ENCODE measurements around the gene ARMC6. TPM values are rescaled to one million over a fixed set of nuclear protein-coding genes. Genes with fewer than 3 reads are reported as not detected.

Gene ARMC6
- total RNA-seq, 1 experiment from 2014 or later, result 38.2 TPM

- no peak for DNase-seq (ENCODE audit: low read depth)
Measured at GRCh38 chr19:19054315-19054938, 21.0 kb downstream of the ARMC6 start.

- DNase-seq (ENCODE audit: low read depth), result no peak
Measured at GRCh38 chr19:19054939-19055440, 21.6 kb downstream of the ARMC6 start.

GRCh38 chr19:19055701-19056100, 22.3 kb downstream of the ARMC6 start:
- DNase-seq (ENCODE audit: low read depth), result no peak

- no peak for DNase-seq (ENCODE audit: low read depth)
Measured at GRCh38 chr19:19056636-19057275, 23.4 kb downstream of the ARMC6 start.

DNA sequence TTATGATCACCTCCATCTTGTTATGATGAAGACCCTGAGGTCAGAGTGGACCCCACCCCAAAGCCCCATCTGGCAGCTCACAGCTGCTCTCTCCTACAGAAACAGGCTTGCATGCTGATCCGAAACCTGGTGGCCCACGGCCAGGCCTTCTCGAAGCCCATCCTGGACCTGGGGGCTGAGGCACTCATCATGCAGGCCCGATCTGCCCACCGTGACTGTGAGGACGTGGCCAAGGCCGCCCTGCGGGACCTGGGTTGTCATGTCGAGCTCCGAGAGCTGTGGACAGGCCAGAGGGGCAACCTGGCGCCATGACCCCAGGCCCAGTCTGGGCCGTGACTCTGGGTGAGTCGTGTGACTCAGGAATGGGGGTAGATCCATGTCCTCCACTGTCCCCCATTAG, 23.9 kb downstream of the ARMC6 start:
- DNase-seq (ENCODE audit: low read depth), result no peak

DNA sequence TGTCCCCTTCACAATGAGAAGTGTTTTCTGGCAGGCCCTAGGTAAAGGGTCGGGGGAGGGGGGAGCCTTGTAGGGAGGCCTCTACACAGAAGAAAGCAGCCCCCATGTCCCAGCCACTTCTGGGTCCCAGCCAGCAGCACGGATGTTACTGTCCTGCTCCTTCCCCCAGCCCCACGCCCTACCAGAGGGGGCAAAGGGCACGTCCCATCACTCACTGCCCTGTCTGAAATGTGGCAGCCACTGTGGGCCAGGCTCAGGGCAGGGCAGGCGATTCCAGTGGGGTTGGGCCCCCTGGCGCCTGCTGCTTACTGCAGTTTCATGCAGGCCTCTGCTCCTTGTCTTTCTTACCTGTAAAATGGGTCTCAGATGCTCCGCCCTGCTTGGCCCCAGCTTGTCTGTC, 24.3 kb downstream of the ARMC6 start:
- DNase-seq (ENCODE audit: low read depth), result no peak

GRCh38 chr19:19059018-19059836, 25.8 kb downstream of the ARMC6 start:
- no peak for DNase-seq (ENCODE audit: low read depth)

DNA sequence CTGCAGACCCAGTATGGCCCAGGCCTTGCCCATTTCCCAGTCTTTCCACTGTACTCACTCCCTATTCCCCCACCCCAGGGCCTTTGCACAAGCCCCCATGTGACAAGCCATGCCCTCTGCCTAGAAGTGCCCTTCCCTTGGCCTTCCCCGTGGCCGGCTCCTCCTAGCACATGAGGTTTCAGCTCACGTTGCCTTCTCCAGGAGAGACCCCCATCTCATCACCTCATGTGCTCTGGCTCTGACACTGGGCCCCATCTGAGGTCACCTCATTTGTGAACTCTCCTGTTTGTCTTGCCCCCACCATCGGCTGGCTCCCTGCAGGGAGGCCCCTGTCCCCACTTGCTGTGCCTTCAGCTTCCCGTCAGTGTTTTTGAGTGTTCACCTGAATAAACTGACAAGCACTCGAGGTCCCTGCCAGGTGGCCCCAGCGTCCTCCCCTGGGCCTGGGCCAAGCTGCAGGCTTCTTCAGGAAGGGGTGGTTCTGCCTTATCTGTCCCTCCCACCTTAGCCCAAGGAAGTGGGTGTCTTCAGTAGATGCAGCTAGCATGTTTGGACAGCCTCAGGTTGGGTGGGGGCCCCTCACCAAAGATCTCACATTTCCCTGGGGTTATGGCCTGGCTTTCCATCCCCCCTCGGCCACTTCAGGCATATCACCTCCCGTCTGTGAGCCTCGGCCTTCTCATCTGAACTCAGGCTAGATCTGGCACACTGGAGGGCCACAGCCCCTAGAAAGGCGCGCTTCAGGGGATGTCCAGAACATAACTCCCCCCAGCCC, 26.6 kb downstream of the ARMC6 start:
- no peak for DNase-seq (ENCODE audit: low read depth)

GRCh38 chr19:19061506-19061905, 28.1 kb downstream of the ARMC6 start:
- DNase-seq (ENCODE audit: low read depth), result no peak

- DNase-seq (ENCODE audit: low read depth), result peak; percentile 87
Measured at GRCh38 chr19:19062454-19063182, 29.2 kb downstream of the ARMC6 start.

DNA sequence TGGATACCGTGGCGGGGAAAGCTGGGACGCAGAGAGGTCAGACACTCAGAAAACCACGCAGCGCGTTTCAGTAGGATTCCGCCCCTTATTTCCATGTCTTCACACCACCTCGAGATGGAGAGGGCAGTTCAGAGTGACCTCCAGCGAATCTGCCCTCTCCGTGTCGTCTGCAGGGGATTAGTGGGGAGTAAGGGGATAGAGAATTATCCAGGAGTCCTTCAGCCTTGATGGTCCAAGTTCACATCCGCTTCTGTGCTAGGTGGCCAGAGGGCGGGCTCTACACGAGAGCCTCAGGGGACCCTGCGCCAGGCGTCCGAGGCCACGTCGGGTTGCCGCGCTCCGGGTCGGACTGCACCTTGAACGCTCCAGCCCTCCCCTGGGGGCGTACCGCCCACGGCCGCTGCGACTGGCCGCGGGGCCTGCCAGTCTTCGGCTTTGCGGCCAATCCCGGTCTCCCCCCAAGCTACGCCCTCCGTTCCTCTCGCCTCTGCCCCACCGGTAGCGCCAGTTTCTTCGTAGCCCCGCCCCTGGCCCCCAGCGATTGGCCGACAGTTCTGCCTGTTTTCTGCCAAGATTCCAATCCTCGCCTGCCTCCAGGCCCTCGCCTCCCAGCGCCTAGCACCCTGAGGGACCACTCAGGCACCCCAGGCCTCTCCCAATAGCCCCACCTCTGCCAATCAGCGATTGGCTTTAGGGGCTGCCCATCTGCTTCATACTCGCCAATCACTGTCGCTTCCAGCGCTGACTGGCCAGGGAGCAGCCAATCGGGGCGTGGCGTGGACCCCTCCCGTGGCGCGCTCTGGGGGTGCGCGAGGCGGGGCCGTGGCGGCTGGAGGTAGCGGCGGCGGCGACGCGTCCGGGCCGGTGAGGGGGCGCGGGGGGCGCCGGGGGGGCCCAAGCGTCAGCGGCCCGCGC, 30.0 kb downstream of the ARMC6 start, which contains the start of gene SLC25A42:
Gene SLC25A42 (plus strand): TSS at position 812 of the 915 bp plus-strand sequence. CDS start 32,131 bp downstream, outside the sequence.
- peak; percentile 99 for DNase-seq (ENCODE audit: low read depth)

DNA sequence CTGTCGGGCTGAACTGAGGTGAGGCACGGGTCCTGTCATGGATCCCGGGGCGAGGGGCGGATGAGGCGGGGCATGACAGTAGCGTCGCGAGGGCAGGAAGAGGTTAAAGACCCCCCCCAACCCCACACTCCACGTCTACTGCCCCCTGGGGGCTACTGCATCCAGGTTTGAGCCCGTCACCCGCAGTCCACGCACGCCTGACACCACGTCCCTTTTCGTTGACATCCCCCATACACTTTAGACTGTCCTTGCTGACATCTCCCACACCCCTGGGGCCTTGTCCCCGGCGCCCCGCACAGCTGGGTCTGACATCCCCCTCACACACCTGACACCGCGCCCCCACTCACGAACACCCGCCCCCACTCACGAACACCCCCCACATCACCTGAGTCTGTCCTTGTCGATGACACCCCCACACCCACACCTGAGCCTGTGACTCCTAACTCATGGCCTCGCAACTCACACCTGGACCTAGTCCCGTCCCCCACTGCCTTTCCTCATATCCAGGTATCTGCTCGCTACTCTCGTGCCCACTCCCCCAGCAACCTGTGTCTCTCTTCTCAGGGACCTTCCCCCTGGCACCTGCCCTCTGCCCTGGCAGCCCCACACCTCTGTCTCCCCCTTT, 30.8 kb downstream of the ARMC6 start:
- no peak for DNase-seq (ENCODE audit: low read depth)

GRCh38 chr19:19064811-19065745, 31.7 kb downstream of the ARMC6 start:
- DNase-seq (ENCODE audit: low read depth), result no peak

DNA sequence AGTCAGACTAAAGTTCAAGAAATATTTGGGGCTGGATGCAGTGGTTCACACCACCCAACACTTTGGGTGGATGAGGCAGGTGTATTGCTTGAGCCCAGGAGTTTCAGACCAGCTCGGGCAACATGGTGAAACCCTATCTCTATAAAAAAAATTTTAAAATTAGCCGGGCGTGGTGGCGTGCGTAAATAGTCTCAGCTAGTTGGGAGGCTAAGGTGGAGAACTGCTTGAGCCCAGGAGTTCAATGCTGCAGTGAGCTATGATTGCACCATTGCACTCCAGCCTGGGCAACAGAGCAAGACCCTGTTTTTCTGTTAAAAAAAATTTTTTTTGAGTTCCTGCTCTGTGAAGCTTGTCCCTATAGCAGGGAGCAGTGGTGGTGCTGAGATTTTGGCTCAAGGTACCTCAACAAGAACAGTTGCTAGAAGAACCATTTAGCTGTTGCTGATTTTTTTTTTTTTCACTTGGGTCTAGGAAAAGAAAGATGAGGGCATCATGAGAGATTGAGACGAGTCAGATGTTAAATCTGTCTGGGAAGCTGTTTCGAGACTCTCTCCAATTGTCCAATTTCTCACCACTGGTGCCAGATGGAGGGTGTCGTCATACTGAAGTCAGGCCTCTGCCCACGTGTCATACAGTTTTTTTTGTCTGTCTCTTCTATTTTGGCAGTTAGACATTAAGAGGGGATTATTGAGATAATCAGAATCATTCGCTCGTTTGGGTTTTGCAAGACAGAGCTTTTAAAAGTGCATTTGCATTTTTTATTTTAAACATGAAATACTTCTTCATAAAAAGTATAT, 34.1 kb downstream of the ARMC6 start:
- no peak for DNase-seq (ENCODE audit: low read depth)

DNA sequence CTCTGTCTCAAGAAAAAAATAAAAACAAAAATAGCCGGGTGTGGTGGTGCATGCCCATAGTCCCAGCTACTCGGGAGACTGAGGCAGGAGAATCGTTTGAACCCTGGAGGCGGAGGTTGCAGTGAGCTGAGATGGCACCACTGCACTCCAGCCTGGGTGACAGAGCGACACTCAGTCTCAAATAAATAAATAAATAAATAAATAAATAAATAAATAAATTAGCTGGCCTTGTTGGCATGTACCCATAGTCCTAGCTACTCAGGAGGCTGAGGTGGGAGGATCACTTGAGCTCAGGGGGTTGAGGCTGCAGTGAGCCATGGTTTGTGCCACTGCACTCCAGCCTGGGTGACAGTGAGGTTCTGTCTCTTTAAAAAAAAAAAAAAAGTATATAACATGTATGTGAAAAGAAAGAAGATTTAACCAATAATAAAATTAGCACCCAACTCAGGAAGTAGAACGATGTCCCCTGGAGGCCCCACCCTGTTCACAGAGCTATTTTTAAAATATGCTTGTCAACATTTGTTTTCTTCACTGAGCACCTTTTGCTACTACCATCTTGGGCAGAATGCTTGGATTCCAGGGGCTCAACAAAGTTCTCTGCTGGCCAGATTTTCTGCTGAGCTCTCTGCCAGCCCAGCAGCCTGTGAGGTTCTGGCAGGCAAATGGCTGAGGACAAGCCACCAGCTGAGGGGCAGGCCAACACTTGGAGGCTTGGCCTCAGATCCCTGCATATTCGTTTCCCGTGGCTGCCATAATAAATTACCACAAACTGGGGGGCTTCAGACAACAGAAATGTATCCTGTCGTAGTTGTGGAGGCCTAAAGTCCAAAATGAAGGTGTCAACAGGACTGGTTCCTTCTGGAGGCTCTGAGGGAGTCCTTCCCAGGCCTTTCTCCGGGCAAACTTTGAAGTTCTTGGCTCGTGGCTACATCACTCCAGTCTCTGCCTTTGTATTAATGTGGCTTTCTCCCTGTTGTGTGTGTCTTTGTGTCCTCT, 35.6 kb downstream of the ARMC6 start:
- DNase-seq (ENCODE audit: low read depth), result no peak

- no peak for DNase-seq (ENCODE audit: low read depth)
Measured at GRCh38 chr19:19071897-19072296, 38.5 kb downstream of the ARMC6 start.

Data from M059J (cell line).